GM21576 (cell line): Measurements from ENCODE around the gene MAML3.

Experiments used
- ATAC-seq: cut with Tn5 transposase; IDR thresholded peaks from one replicate; pipeline ENCODE4 v1.9.1; 2021; ENCODE audit warnings: mild to moderate bottlenecking, moderate library complexity; ENCODE audit not compliant: unreplicated experiment

Gene MAML3

DNA sequence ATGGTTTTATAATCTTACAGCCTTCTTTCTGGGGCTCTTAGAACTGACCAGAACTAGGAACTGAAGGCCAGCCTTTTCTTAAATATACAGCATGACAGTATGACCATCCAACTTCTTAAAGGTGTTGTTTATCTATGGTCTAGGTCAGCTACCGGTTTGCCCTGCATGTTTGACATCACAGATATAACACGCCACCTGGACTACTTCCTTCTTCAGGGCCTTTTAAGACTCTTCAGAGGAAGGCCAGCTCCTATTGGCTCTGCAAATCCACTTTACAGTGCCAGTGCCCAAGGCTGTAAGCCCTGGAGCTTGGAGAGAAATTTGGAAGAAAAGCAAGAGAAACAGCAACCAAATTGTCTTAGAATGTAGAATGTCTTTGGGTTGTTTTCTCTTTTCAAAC lies 302.9 kb downstream of the MAML3 start:
- no peak for ATAC-seq

DNA sequence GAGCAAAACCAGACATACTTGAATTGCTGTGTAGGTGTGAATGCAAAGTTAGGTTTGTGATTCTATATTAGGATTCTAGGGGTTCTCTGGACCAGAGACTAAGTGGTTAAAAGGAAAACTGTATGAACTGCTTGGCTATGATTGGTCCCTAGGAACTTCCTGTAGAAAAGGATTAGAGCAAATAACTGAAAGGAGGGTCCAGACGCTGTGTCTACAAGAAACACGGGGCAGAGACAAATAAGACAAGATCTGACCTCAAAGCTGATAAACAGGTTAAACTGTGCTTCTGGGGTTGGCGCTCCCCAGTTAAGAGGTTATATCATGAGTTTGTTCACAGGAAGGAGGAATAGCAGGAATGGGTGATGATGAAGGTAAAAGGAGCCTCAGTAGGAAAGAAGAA lies 304.8 kb downstream of the MAML3 start:
- no peak for ATAC-seq

DNA sequence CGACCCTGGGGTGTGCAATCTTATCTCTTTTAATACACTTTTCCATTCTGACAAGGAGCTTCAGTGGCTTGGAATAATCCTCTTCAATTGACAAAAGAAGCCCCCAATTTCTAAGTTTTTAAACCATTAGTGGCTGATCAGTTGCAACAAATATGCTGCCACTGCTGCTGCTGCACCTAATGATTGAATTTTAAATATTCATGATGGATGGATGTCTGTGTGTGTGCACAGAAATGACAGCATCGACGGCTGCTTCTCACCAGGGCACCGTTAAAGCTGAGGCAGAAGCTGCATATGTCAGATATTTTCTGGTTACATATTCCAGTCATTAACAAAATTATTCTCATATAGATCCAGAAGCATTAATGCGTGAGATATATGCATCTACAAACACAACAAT lies 306.0 kb downstream of the MAML3 start:
- no peak for ATAC-seq

DNA sequence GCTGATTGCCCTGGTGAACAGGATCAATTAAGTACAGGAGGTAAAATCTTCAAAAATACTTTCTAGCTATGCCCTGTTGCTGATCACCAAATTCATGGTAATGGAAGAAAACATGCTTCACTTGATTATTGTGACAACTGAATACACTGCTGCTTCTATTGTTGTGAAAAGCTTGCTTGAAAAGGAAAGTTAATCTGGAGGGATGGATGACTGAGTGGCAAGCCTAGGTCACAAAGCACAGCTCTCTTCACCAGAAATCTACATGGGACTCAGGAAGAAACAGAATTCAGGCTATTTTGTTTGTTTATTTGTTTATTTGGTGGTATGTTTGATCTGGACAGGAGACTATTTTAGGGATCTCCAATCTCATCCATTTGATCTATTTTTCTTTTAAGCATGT lies 306.4 kb downstream of the MAML3 start:
- ATAC-seq = no peak

DNA sequence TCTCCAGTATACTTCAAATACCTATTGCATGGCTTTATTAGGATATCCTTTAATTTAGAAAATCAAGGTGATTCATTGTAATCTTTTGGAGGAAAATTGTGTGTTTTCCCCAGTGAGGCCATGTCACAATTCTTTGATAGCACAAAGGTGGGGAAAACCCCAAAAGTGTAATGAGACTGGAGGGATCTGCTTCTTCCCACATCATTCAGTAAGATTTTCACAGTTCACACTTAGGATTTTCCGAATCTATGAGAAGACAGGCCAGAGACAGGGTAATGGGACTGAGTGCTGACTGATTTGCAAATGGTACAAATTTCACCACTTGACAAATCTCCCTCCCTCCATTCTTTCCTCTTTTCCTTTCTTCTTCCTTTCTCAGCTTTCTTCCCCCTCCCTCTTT lies 307.2 kb downstream of the MAML3 start:
- ATAC-seq = no peak

DNA sequence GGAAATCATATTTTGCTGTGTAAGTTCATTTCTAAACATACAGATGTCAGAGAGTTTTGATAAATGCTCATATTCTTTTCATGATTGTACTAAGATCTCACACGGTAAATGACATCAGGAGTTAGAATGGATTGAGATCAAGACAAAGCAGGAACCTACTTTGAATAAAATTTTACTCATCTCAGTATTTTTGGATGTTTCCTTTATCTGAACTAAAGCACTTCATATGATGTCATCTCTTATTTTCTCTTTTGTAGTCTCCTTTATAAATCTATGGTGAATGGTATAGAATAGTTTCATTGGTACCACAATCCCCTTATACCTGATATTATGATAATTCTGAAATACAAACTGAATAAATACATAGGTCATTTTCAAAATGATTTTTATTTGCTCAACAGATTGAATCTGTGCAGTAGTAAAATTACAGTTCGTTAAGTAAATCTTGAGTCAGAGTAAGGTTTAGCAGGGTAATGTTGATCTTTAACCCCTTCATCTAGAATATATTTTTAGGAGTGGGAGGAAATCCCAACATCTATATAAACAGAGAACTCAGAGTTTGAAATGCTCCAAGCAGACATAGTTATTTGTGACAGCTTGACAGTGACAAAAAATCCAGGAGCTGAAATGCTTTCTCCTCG lies 308.4 kb downstream of the MAML3 start:
- ATAC-seq = no peak

DNA sequence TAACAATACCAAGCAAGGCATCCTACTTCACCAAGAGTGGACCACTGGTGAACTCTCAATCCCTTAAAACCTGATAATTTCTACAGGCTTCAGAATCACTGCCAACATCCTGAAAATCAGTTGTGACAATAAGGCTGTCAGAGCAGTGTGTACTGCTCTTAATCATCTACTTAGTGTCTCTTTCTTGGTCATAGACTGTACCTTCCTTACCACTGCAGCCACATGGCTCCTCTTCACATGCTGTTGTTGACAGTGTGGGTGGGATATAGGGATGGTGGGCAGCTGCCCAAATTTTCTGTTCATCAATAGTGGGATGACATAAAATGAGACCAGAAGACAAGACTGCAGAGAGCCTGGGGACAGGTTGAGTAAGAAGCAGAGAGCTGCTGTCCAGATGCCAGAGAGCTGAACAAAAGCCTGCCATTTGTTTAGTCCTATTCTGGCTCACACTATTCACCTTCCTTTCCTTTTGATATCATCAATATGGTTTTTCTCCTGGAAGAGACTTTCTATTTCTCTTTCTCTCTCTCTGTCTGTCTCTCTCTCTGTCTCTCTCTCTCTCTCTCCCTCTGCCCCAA lies 309.4 kb downstream of the MAML3 start:
- ATAC-seq = no peak

DNA sequence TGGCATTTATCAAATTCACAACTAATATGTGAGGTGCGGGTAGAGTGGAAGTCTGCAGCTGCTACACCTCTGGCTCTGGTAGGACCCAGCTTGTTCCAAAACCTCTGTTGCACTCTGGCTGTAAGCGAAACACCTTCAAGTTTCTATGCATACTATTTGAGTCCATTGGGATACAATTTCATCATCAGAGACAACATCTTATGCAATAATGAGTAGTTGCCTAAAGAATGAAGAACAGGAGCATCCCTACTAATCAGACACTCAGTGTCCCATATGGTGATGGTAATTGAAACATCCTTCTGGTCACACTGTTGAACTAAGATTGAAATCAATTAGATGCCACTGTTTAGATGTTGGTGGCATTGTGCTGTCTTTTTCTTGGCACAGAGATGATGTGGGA lies 309.9 kb downstream of the MAML3 start:
- no peak for ATAC-seq

DNA sequence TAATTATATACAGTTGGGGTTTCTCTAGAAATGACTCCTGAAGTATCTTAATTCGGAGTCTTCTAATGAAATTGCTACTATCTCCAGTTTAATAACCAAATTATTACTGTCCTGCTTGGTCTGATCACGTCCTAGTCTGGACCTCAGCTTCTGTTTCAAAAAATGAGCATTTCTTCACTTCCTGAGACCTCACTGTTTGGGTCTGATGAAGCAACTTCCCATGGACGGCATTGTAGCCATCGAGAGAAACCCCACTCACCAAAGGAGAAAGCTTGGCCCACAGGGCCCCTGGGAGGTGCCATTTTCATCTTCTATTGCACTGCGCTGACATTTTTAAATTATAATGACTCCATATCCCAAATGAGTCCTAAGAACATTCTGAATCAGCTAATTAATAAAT lies 310.3 kb downstream of the MAML3 start:
- no peak for ATAC-seq

DNA sequence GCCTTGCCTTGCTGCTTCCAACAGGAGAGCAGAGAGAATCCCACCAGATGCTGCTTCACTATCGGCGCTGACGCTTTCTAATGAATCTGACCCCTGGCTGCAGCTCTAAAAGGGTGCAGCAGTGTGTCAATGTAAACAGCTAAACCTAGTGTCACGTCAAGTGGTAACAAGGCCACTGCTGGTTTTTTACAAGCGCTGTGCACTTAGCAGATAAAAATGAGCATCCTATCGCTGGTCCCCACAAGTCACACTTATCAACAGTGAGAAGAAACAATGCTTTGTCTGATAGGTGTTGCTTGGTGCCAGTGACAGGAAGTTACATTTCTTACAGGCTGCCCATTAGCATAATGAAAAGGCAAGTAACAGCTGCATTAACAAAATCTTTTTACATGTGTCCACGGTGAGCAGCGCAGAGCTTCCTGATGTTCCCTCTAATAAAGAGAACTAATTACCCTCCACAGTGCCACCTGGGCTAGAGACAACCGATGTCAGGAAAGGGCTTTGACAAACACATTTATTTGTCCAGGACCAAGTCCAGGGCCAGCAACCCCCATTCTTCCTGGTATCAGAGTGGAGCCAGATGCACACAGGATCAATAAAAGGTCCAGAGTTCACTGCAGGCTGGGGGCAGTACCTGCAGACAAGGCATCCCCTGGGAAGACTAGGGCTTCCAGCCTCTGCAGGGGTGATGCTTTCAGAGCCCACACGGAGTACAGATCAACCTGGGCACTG lies 312.4 kb downstream of the MAML3 start:
- ATAC-seq = no peak

DNA sequence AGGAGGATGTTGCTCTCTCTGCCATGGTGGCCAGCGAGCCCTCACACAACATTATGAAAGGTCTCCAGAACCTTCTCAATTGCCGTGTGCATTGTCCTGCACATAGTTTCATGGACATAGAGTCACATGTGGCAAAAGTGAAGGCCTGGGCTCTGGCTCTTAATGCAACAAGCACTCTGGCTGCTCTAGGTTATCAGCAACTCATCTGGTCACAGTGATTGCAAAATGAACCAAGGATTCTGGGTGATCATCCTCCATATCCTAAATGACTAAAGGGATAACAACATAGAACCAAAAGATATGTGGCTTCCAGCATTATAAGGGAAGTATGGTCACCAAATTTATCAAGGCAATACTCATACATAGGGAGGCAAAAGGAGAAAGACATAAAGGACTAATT lies 313.2 kb downstream of the MAML3 start:
- ATAC-seq = no peak

DNA sequence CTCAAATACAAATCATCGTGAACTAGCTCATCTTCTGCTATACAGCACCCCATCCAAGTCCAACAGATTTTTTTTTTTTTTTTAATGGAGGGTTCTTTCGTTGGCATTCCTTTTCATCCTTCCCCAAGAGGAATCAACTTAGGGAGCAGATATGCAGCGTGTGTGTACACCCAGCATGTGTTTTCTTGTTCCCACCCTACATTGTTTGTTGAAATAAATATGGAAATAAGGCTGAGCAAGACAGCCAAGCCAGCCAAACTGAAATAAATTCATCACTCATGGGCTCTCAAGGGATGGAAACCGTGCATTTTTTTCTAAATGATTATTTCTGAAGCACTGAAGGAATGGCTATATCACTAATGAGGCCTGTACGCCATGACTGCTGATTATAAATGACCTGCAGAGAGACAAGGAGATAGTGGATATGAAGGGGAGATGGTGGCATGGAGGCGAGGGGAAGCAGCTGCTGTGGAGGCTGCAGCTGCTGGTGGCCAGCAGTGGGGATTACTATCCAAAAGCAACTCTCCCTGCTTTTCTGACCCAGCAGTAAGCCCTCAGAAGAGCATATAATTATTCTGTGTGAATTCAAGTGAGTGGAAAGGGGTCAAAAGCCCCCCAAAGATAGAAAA lies 314.5 kb downstream of the MAML3 start:
- ATAC-seq = no peak

DNA sequence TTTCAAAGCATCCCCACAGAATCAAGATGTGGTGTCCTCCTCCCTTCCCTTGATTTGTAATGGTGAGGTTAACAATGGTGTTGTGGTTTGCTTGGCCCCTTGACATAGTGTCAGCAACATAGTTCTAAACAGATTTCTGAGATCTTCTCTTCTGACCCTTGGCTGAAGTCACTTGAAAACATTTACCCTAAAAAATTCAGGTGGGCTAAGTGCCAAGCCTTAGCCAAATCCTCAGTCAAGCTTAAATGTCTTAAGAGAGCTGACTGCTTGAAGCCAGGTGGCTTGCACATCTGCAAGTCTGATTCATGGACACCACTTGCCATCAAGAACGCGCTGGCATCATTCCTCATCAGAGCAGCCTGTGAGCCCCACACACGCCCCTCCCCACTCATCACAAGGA lies 315.2 kb downstream of the MAML3 start:
- ATAC-seq = no peak

DNA sequence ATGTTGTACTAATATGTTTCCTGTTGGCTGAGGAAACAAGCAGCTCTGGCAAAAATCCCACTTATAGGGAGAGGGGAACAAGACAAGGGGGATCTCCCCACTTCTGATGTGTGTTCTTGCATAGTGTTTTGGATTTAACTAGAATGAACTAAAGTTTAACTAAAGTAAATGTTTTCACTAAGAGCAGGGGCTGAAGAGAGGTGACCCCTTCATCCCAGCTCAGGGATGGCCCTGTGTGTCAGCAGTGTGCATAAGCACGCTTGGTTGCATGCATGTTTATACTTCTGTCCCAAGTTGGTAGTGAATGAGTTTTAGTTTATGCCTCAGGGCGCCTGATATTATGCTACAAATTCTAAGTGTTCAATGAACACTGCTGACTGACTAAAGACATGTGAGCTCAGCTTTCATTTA lies 319.0 kb downstream of the MAML3 start:
- ATAC-seq = no peak

DNA sequence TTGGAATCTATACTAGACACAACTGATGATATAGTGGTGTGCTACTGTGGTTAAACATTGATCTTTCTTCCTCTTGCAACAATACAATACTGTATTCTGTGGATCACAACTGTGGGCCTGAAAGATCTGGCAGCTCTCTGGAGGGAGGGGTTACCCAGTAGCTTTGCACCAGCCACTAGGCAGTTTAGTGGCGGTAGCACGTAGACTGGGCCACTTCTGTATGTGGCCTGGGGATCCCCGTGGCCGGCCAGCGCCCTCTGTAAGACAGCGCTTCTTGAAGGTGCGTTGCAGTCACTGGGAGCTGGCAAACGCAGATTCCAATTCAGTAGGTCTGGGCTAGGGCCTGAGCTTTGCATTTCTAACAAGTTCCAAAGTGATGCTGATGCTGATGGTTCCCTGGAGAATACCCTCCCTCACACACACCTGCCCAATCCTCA lies 319.7 kb downstream of the MAML3 start:
- ATAC-seq = no peak

DNA sequence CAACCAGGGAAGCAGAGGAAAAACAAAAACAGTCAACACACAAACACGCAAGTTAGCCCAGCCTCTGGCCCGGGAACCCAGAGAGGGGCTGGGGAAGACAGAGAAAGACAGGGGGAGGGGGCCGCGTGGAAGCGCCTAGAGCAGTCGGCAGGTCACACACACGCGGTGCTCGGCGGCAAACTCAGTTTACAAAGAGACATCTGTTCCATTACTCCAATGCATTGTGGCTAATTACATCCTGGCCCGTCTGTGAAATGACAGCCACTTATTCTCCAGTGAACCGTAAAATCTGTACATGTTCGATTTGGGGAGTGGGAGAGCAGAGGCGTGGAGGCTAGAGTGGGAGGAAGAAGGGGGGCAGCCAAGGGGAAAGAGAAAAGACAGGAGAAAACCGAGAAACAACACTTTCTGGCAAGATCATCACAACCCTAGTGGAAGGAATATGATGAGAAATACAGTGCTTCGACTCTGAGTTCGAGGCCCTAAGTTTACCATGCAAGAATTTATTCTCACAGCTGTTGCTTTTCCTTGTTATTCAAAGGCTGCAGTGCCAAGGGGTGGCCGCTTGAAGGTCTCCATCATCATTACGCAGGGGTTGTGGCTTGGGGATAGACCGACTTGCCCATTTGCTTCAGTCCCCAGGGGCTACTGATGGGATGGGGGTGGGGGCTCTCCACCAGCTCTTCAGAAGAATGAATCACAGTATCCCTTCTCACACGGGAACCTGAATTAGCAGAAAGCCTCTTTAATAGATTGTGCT lies 320.7 kb downstream of the MAML3 start:
- ATAC-seq = no peak

DNA sequence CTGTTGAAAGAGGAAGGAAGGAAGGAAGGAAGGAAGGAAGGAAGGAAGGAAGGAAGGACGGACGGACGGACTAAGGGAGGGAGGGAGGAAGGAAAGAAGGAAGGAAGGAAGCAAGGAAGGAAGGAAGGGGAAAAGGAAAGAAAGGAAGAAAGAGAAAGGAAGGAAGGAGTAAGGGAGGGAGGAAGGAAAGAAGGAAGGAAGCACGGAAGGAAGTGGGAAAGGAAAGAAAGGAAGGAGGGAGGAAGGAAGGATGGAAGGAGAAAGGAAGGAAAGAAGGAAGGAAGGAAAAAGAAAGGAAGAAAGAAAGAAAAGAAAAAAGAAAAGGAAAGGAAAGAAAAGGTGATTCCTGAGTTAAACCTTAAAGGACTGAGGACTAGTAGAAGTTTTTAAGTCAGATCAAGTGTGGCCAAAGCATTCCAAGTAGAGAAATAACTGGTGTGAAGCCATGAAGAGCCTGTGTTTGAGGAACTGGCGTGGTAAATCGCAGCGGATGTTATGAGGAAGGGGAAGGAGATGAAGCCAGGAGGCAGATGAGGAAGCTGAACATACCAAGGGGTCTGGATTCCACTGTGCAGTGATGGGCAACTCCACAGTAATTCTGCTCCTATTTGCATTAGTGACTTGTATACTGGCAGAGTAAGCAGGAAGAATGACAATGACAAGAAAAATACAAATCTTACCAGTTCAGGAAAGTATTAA lies 324.9 kb downstream of the MAML3 start:
- no peak for ATAC-seq

DNA sequence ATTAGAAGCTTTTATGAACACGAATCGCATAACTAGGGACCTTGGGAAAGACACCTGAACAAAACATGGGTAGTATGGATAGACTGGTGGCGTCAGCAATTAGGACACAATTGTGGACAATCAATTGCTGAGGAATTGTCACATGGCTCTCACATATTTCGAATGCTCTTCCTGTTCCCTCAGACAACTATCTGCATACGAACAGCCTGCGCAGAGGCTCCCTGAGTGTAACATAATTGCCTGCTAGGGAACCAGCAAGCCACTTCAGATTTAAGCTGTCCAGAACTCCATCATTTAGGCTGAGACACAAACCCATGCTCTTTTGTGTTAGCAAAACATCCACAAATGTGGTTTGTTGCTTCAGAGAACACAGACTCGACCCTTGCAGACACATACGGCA lies 327.6 kb downstream of the MAML3 start:
- ATAC-seq = no peak

DNA sequence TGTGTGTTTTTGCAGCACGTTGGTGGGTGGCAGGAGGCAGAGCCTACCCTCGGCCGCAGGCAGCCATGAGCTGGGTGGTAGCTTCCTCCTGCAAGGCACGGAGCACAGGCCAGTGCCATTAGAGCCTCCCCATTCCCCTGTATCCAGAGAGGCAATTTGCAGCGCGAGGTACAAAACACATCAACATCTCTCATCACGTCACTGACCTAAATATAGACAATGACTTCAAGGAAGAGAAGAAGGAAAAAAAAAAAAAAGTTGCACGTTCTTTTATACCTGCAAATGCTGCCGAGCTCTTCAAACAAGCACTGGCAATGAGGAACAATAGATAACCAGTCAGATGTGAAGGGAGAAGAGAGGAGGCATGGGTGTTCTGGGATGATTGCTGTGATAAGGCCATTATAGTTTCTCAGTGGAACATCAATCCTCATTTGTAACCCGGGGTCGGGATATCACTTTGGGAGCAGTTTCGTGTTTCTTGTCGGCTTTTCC lies 328.4 kb downstream of the MAML3 start:
- ATAC-seq = no peak

DNA sequence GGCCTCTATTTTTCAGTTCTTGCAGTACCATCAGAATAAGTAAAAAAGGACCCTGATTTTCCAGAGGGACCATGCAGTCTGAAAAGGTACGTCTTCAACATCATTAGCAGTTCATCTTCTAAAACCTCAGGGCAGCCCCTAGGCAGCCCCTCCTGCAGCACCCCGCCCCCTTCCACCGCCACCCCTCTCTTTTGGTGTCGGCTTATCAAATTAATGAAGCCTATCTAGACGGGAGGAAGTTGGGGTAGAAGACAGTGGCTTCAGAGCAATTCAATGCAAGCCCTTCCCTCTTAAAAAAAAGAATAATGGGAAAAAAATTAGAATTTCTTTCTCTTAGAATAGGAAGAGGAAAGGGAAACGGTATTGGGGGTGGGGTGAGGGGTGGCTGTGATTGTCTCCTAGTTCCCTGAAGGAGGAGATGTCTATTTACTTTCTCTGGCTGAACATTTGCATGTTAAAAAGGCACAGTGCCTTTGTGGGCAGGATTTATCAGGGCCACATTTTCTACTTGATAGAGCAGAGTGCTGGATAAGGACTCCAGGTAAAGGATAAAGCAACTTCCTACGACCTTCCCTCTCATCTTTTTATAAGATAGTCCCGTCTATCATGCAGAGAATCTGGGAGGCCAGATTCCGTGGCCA lies 329.0 kb downstream of the MAML3 start:
- no peak for ATAC-seq
